ENCODE data around the gene EFCAB14. TPM values are rescaled to one million over a fixed set of nuclear protein-coding genes. Genes with fewer than 3 reads are reported as not detected.

EFCAB14 gene
- total RNA-seq, 3 donors from 2014 or later (not counting 1 experiment from before 2014, with no cell fraction given): 77.7 to 130 (median 119) TPM

- H3K36me3 Mint-ChIP-seq: no peaks in the 10 kb centered on the region
- H3K27me3 Mint-ChIP-seq (ENCODE audit: low read depth in 2 of 2): peaks cover 27 to 45% of the 10 kb centered on the region in 2 donors
Measured at GRCh38 chr1:46764402-46764801, 45.5 kb upstream of the EFCAB14 start.

GRCh38 chr1:46761740-46762139, 42.8 kb upstream of the EFCAB14 start:
- Histone ChIP-seq H3K9me3 (ENCODE audit: control insufficient read depth, insufficient read depth, low read length) (peaks cover 4% of the 10 kb centered on the region), H3K36me3 (ENCODE audit: control insufficient read depth, insufficient read depth, low read length) (no peaks in the 10 kb centered on the region), H3K4me1 (ENCODE audit: control insufficient read depth, insufficient read depth, low read length) (no peaks in the 10 kb centered on the region), H3K27me3 (ENCODE audit: control insufficient read depth, insufficient read depth, low read length) (peaks cover 8% of the 10 kb centered on the region), H3K27ac (ENCODE audit: low read length) (no peak overlapping the region), H3K4me3 (ENCODE audit: low read length) (no peak overlapping the region)
- ATAC-seq (no peak), DNase-seq (no peak)
- H3K36me3 Mint-ChIP-seq: no peaks in the 10 kb centered on the region
- no peak for TF ChIP-seq CTCF (IDR thresholded peaks at IDR 0.05)
- intact Hi-C loops (cut with micrococcal nuclease): no loop called here
- H3K4me1 Mint-ChIP-seq: no peaks in the 10 kb centered on the region
- peaks cover 32 to 59% of the 10 kb centered on the region in 2 donors for H3K27me3 Mint-ChIP-seq (ENCODE audit: low read depth in 2 of 2)
- no peak overlapping the region for H3K4me3 Mint-ChIP-seq
- no peak overlapping the region for H3K27ac Mint-ChIP-seq
- H3K9me3 Mint-ChIP-seq: peaks cover 0 to 2% of the 10 kb centered on the region in 2 donors

More at GRCh38 chr1:46764402-46764801, 45.5 kb upstream of the EFCAB14 start:
- no peaks in the 10 kb centered on the region for H3K4me1 ChIP-seq (ENCODE audit: control insufficient read depth, insufficient read depth, low read length)
- Mint-ChIP-seq H3K4me1 (no peaks in the 10 kb centered on the region), H3K4me3 (no peak overlapping the region), H3K27ac (no peak overlapping the region), H3K9me3 (peaks cover 0 to 2% of the 10 kb centered on the region in 2 donors)
- H3K9me3 ChIP-seq (ENCODE audit: control insufficient read depth, insufficient read depth, low read length): peaks cover 7% of the 10 kb centered on the region
- no peak for ATAC-seq
- H3K27me3 ChIP-seq (ENCODE audit: control insufficient read depth, insufficient read depth, low read length): peaks cover 8% of the 10 kb centered on the region
- no peak overlapping the region for H3K27ac ChIP-seq (ENCODE audit: low read length)
- no peak for TF ChIP-seq CTCF (IDR thresholded peaks at IDR 0.05)
- no peak overlapping the region for H3K4me3 ChIP-seq (ENCODE audit: low read length)
- no peak for DNase-seq
- WGBS (ENCODE audit: insufficient coverage): 79% methylated on average over 2 of the region's 2 CpGs
- no peaks in the 10 kb centered on the region for H3K36me3 ChIP-seq (ENCODE audit: control insufficient read depth, insufficient read depth, low read length)
- intact Hi-C loops (cut with micrococcal nuclease): no loop called here

GRCh38 chr1:46760558-46761166, 41.7 kb upstream of the EFCAB14 start:
- 89% methylated on average over 1 of the region's 2 CpGs for WGBS (ENCODE audit: insufficient coverage)
- H3K27me3 Mint-ChIP-seq (ENCODE audit: low read depth in 2 of 2): peaks cover 36 to 58% of the 10 kb centered on the region in 2 donors
- peaks cover 4% of the 10 kb centered on the region for H3K9me3 ChIP-seq (ENCODE audit: control insufficient read depth, insufficient read depth, low read length)
- H3K36me3 Mint-ChIP-seq: no peaks in the 10 kb centered on the region
- peaks cover 8% of the 10 kb centered on the region for H3K27me3 ChIP-seq (ENCODE audit: control insufficient read depth, insufficient read depth, low read length)
- no peaks in the 10 kb centered on the region for H3K4me1 Mint-ChIP-seq
- ATAC-seq (no peak), DNase-seq (no peak)
- no peak overlapping the region for H3K27ac ChIP-seq (ENCODE audit: low read length)
- H3K9me3 Mint-ChIP-seq: peaks cover 0 to 2% of the 10 kb centered on the region in 2 donors
- no peak for TF ChIP-seq CTCF (IDR thresholded peaks at IDR 0.05)
- no peak overlapping the region for H3K27ac Mint-ChIP-seq
- H3K4me3 ChIP-seq (ENCODE audit: low read length): no peak overlapping the region
- intact Hi-C loops (cut with micrococcal nuclease): no loop called here
- no peaks in the 10 kb centered on the region for H3K4me1 ChIP-seq (ENCODE audit: control insufficient read depth, insufficient read depth, low read length)
- no peak overlapping the region for H3K4me3 Mint-ChIP-seq
- H3K36me3 ChIP-seq (ENCODE audit: control insufficient read depth, insufficient read depth, low read length): no peaks in the 10 kb centered on the region

GRCh38 chr1:46757956-46758528, 39.1 kb upstream of the EFCAB14 start:
- H3K4me3 Mint-ChIP-seq: no peak overlapping the region
- intact Hi-C loops (cut with micrococcal nuclease): no loop called here
- H3K27me3 Mint-ChIP-seq (ENCODE audit: low read depth in 2 of 2): peaks cover 35 to 47% of the 10 kb centered on the region in 2 donors
- Histone ChIP-seq H3K27me3 (ENCODE audit: control insufficient read depth, insufficient read depth, low read length) (peaks cover 6% of the 10 kb centered on the region), H3K9me3 (ENCODE audit: control insufficient read depth, insufficient read depth, low read length) (peaks cover 4% of the 10 kb centered on the region), H3K4me3 (ENCODE audit: low read length) (no peak overlapping the region), H3K4me1 (ENCODE audit: control insufficient read depth, insufficient read depth, low read length) (no peaks in the 10 kb centered on the region), H3K27ac (ENCODE audit: low read length) (no peak overlapping the region), H3K36me3 (ENCODE audit: control insufficient read depth, insufficient read depth, low read length) (no peaks in the 10 kb centered on the region)
- DNase-seq (no peak), ATAC-seq (no peak)
- H3K4me1 Mint-ChIP-seq: no peaks in the 10 kb centered on the region
- no peaks in the 10 kb centered on the region for H3K36me3 Mint-ChIP-seq
- H3K27ac Mint-ChIP-seq: no peak overlapping the region
- H3K9me3 Mint-ChIP-seq: peaks cover 0 to 2% of the 10 kb centered on the region in 2 donors
- TF ChIP-seq CTCF (IDR thresholded peaks at IDR 0.05): no peak
